Measurements from ENCODE around the gene MGLL.

Gene MGLL

DNA sequence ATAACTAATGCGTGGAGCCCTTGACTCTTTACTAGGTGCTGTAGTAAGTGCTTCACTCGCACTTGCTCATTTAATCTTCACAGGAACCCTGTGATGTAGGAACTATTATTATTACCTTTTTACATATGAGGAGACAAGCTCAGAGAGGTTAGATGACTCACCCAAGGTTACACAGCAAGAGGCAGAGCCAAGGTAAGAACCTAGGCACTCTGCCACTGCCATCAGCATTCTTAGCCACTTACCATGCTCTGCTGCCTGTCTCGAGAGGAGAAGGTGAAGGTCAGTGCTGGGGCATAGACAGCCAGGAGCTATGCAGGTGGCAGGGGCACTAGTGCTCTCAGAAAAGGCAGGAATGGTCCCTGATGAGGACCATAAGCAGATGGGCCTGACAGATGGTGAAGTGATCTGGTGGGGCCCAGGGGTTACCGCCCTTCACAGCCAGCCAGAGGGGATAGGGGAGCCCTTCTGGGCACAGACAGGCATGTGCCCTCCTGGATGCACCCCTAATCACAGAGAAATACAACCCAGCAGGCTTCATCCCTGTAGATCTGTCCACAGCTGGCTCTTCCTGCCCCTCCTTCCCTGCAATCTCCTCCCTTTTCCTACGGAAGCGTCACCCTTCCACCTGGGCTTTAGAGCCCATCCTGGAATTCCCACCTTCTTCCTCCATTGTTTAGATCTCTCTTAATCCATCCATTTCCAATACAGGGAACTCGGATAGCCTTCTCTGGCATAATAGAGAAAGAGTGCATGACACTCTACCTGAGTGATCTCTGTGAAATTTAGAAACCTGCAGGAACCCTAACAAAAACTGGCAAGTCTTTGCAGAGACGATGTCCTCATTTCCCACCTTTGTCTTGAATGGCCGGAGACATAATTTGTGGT lies 122.7 kb downstream of the MGLL start:
- Histone ChIP-seq H3K36me3 (replicated peaks) (no peaks in the 10 kb centered on the region), H3K27me3 (replicated peaks) (no peaks in the 10 kb centered on the region), H3K27ac (no peak overlapping the region), H3K4me3 (ENCODE audit: low read depth, low read length) (no peak overlapping the region)
- TF ChIP-seq, protein P1, sequence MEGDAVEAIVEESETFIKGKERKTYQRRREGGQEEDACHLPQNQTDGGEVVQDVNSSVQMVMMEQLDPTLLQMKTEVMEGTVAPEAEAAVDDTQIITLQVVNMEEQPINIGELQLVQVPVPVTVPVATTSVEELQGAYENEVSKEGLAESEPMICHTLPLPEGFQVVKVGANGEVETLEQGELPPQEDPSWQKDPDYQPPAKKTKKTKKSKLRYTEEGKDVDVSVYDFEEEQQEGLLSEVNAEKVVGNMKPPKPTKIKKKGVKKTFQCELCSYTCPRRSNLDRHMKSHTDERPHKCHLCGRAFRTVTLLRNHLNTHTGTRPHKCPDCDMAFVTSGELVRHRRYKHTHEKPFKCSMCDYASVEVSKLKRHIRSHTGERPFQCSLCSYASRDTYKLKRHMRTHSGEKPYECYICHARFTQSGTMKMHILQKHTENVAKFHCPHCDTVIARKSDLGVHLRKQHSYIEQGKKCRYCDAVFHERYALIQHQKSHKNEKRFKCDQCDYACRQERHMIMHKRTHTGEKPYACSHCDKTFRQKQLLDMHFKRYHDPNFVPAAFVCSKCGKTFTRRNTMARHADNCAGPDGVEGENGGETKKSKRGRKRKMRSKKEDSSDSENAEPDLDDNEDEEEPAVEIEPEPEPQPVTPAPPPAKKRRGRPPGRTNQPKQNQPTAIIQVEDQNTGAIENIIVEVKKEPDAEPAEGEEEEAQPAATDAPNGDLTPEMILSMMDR (IDR thresholded peaks at IDR 0.05; ENCODE audit: low read depth, low read length, missing control alignments) = no peak
- no peak for DNase-seq
- in situ Hi-C loops (cut with HindIII; ENCODE audit: low pct_ligation_motif_present, low sequenced_read_pairs) = no loop called here

DNA sequence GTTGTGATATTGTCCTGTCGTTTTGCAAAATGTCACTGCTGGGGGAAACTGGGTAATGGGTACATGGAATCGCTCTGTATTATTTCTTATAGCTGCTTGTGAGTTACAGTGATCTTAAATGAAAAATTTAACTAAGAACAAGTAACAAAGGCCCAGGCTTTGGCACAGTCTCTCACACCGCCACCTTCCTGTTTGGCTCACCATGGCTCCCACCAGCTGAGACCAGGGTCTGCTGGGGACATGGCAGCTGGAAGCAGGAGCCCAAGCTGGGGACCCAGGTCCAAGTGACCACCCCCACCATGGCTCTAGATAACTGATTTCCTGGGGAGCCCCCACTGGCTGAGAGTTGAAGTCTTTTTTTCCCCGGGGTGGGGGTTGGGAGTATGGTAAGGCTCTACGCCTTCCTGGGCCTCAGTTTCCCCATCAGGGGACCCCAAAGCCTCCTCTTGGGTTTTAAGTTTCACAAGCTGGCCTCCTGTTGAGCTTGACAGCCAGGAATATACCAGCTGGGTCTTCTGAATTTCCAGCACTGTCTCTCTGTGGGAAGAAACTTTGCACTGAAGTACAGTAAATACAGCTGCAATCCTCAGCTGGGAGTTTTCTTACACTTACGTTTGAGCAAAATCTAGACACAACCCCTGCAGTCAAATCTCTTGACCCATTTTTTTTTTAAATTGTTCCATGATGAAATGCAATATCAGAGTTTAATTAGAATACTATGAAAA lies 123.5 kb downstream of the MGLL start:
- H3K27ac ChIP-seq = no peak overlapping the region
- no peaks in the 10 kb centered on the region for H3K36me3 ChIP-seq (replicated peaks)
- in situ Hi-C loops (cut with HindIII; ENCODE audit: low pct_ligation_motif_present, low sequenced_read_pairs) = no loop called here
- no peaks in the 10 kb centered on the region for H3K27me3 ChIP-seq (replicated peaks)
- TF ChIP-seq, protein P1 (IDR thresholded peaks at IDR 0.05; ENCODE audit: low read depth, low read length, missing control alignments) = no peak
- no peak for DNase-seq
- no peak overlapping the region for H3K4me3 ChIP-seq (ENCODE audit: low read depth, low read length)

DNA sequence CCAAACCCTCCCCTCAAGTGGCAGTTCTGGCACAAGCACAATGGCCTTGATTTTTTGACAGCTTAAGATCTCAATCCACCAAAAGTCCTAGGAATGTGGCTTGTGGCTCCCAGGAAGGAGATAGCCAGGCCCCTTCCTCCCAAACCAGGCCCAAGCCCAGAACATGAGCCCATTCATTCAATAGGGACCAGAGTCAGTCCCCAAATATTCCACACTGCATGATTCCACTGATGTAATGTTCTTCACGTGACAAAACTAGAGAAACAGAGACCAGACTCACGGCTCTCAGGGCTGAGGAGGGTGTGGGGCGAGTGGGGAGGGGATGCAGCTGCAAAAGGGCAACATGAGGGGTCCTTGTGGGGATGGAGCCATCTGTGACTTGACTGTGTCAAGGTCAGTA lies 124.0 kb downstream of the MGLL start:
- DNase-seq = no peak
- TF ChIP-seq, protein P1 (IDR thresholded peaks at IDR 0.05; ENCODE audit: low read depth, low read length, missing control alignments) = no peak
- H3K4me3 ChIP-seq (ENCODE audit: low read depth, low read length) = no peak overlapping the region
- H3K27ac ChIP-seq = no peak overlapping the region
- H3K27me3 ChIP-seq (replicated peaks) = no peaks in the 10 kb centered on the region
- in situ Hi-C loops (cut with HindIII; ENCODE audit: low pct_ligation_motif_present, low sequenced_read_pairs) = no loop called here
- no peaks in the 10 kb centered on the region for H3K36me3 ChIP-seq (replicated peaks)

DNA sequence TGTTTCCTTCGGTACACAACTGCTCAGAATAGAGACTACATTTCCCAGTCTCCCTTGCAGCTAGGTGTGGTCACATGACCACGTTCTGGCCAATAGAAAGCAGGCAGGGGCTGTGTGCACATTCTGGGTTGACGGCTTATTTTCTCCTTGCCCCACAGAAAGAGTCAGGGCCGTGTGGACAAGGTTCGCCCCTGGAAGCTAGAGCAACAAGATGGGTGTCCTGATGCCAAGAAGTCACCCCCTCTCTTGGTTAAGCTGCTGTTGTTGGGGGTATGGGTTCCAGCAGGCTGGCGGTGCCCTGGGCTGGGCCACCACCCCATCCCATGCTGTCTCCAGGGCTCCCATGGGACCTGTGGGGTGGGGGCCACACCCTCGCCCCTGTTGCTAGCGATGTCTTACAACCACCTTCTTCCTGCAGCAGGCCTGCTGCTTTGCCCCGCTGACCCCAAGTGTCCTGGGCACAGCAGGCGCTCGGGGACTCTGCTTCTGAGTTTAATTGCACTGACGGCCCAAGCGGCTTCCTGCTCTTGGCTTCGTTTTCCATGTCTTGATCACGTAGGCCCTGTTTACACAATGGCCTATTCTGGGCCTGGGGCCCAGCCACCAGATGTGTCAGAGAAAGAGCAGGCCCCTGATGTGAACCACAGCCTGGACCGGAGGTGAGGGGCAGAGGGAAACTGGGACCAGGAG lies 124.6 kb downstream of the MGLL start:
- in situ Hi-C loops (cut with HindIII; ENCODE audit: low pct_ligation_motif_present, low sequenced_read_pairs) = no loop called here
- TF ChIP-seq, protein P1 (IDR thresholded peaks at IDR 0.05; ENCODE audit: low read depth, low read length, missing control alignments) = no peak
- no peaks in the 10 kb centered on the region for H3K27me3 ChIP-seq (replicated peaks)
- H3K36me3 ChIP-seq (replicated peaks) = no peaks in the 10 kb centered on the region
- H3K4me3 ChIP-seq (ENCODE audit: low read depth, low read length) = no peak overlapping the region
- peak; percentile 85 for DNase-seq
- peak overlapping the region; percentile 44 for H3K27ac ChIP-seq

DNA sequence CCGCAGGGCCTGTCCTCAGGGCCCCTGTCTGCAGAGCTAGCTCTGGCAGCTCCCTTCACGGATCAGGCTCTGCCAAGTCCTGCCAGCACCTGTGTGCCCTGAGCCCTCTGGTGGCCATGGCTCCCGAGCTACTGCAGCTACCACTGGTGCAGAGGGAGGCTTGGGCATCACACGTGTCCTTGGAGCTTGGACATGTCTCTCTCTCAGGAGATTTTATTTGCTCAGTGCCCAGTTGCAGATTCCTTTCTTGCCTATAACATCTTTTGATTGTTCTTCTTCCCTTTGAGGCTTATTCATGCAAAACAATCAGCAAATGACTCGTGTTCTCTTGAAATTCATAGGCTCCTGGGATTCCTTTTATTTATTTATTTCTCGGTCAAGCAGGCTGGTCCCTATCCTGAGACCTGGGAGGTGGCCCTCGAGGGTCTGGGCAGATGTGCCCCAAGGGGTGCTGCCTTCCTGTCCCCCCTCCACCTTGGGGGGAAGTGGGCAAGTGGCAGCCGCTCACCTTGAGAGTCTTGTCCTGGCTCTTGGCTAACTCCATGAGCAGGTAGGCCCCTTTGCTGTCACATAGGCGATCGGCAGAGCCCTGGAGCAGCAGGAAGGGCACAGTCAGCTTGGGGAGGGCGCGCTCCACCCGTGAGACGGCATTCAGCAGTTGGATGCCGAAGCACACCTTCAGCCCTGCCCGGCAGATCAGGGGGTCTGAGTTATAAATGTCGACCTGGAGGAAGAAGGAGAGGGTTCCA lies 127.7 kb downstream of the MGLL start:
- no peak overlapping the region for H3K4me3 ChIP-seq (ENCODE audit: low read depth, low read length)
- TF ChIP-seq, protein P1 (IDR thresholded peaks at IDR 0.05; ENCODE audit: low read depth, low read length, missing control alignments) = peak; percentile 53
- no peaks in the 10 kb centered on the region for H3K27me3 ChIP-seq (replicated peaks)
- in situ Hi-C loops (cut with HindIII; ENCODE audit: low pct_ligation_motif_present, low sequenced_read_pairs) = no loop called here
- no peak for DNase-seq
- H3K36me3 ChIP-seq (replicated peaks) = no peaks in the 10 kb centered on the region
- H3K27ac ChIP-seq = no peak overlapping the region
